ENCODE data around the gene R3HDM2.

GRCh38 chr12:57418255-57418654 lies 12.6 kb downstream of the R3HDM2 start:
- TF ChIP-seq, protein P1, sequence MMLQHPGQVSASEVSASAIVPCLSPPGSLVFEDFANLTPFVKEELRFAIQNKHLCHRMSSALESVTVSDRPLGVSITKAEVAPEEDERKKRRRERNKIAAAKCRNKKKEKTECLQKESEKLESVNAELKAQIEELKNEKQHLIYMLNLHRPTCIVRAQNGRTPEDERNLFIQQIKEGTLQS (IDR thresholded peaks at IDR 0.05): no peak
- TF ChIP-seq, protein P2, sequence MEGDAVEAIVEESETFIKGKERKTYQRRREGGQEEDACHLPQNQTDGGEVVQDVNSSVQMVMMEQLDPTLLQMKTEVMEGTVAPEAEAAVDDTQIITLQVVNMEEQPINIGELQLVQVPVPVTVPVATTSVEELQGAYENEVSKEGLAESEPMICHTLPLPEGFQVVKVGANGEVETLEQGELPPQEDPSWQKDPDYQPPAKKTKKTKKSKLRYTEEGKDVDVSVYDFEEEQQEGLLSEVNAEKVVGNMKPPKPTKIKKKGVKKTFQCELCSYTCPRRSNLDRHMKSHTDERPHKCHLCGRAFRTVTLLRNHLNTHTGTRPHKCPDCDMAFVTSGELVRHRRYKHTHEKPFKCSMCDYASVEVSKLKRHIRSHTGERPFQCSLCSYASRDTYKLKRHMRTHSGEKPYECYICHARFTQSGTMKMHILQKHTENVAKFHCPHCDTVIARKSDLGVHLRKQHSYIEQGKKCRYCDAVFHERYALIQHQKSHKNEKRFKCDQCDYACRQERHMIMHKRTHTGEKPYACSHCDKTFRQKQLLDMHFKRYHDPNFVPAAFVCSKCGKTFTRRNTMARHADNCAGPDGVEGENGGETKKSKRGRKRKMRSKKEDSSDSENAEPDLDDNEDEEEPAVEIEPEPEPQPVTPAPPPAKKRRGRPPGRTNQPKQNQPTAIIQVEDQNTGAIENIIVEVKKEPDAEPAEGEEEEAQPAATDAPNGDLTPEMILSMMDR (IDR thresholded peaks at IDR 0.05; ENCODE audit: low read depth, low read length, missing input control): no peak
- TF ChIP-seq TAF1 (conservative IDR thresholded peaks at IDR 0.05) (no peak), RXRA (IDR thresholded peaks at IDR 0.05) (peak; percentile 8 to 30), GABPA (IDR thresholded peaks at IDR 0.05 in 1 of 2, conservative IDR thresholded peaks at IDR 0.05 in 1 of 2) (no peak), YY1 (IDR thresholded peaks at IDR 0.05) (peak; percentile 61), FOXA1 (IDR thresholded peaks at IDR 0.05) (no peak)

Data from liver (tissue), 3 donors.